ENCODE measurements around the gene LAMA2. TPM values are rescaled to one million over a fixed set of nuclear protein-coding genes. Genes with fewer than 3 reads are reported as not detected.
A peak's percentile ranks its signal among the peaks of the same experiment; 100 is the strongest.
"Not testable (repeated sequence)": the region's sequence is repeated elsewhere in the genome, so short reads cannot be mapped to it uniquely, and the experiment has no call there.

The LAMA2 gene
- total and polyA plus RNA-seq, 3 donors from 2014 or later: 25.9 to 94.8 (median 56.0) TPM

DNA sequence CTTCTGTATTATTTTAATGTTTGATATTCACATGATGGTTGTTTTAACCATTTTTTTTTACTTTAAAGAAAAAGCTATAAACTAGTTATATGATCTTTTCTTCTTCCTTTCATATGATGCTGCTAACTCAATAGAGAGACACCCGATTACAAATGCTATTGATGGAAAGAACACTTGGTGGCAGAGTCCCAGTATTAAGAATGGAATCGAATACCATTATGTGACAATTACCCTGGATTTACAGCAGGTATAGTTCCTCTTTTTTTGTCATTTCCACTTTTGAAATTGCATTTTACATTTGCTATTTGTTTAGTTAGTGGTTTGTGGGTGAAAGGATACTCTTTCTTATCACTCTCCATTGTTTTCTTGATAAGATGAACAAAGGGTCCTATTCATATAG lies 176.7 kb downstream of the LAMA2 start:
- Histone ChIP-seq H3K4me3 (no peak overlapping the region), H3K27me3 (no peaks in the 10 kb centered on the region), H3K36me3 (ENCODE audit: low read depth, missing control alignments) (no peaks in the 10 kb centered on the region), H3K9me3 (no peaks in the 10 kb centered on the region), H3K4me1 (no peaks in the 10 kb centered on the region), H3K27ac (no peak overlapping the region)
- intact Hi-C loops (cut with DNase I; ENCODE audit: low total_unique reads): no loop called here
- TF ChIP-seq, protein P1, sequence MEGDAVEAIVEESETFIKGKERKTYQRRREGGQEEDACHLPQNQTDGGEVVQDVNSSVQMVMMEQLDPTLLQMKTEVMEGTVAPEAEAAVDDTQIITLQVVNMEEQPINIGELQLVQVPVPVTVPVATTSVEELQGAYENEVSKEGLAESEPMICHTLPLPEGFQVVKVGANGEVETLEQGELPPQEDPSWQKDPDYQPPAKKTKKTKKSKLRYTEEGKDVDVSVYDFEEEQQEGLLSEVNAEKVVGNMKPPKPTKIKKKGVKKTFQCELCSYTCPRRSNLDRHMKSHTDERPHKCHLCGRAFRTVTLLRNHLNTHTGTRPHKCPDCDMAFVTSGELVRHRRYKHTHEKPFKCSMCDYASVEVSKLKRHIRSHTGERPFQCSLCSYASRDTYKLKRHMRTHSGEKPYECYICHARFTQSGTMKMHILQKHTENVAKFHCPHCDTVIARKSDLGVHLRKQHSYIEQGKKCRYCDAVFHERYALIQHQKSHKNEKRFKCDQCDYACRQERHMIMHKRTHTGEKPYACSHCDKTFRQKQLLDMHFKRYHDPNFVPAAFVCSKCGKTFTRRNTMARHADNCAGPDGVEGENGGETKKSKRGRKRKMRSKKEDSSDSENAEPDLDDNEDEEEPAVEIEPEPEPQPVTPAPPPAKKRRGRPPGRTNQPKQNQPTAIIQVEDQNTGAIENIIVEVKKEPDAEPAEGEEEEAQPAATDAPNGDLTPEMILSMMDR (IDR thresholded peaks at IDR 0.05): no peak
- TF ChIP-seq POLR2A (IDR thresholded peaks at IDR 0.05): no peak
- DNase-seq: no peak
- whole genome bisulfite sequencing, 2 donors: 89 to 91% methylated on average over 2 of the region's 2 CpGs

DNA sequence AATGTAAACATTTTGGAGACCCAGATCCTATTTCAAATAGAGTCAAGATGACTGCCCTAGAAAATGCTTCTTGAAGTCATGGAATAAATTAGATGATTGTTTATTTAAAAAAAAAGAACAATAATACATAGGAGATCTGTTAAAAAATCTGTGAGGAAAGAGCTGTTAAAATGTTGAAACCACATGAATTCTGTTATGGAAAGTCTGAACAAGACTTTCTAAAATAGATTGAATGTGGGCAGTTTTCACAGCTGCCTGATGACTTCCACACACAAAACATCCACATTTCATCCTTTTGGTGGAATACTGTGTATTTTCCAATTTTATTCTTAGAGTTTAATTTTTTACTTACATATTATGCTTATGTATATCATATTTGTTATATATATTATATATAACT lies 186.1 kb downstream of the LAMA2 start:
- Histone ChIP-seq H3K36me3 (ENCODE audit: low read depth, missing control alignments) (no peaks in the 10 kb centered on the region), H3K4me1 (no peaks in the 10 kb centered on the region), H3K27ac (peak overlapping the region in 1 of 2 donors; percentile 18), H3K4me3 (no peak overlapping the region), H3K27me3 (no peaks in the 10 kb centered on the region), H3K9me3 (no peaks in the 10 kb centered on the region)
- DNase-seq: no peak
- no peak for TF ChIP-seq POLR2A (IDR thresholded peaks at IDR 0.05)
- TF ChIP-seq, protein P1 (IDR thresholded peaks at IDR 0.05): no peak
- intact Hi-C loops (cut with DNase I; ENCODE audit: low total_unique reads): no loop called here

DNA sequence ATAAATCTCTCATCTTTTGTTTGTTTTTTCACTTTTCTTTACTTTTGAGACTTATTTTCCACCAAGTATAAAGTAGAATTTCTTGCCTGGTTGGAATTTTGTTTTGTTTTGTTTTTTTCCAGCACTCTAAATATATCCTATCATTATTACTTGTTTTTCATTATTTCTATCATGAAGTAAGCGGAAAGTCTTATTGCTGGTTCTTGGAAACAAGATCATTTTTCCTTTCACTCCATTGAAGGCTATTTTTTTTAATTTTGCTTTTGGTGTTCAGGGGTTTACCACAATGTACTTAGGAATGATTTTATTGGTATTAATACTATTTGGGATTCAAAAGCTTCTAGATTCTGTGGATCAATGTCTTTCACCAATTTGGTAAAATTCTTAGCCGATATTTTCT lies 190.1 kb downstream of the LAMA2 start:
- Histone ChIP-seq H3K27ac (peak overlapping the region in 1 of 2 donors; percentile 10), H3K9me3 (no peaks in the 10 kb centered on the region), H3K4me1 (no peaks in the 10 kb centered on the region), H3K4me3 (no peak overlapping the region), H3K27me3 (no peaks in the 10 kb centered on the region), H3K36me3 (ENCODE audit: low read depth, missing control alignments) (no peaks in the 10 kb centered on the region)
- 92 to 94% methylated on average over 2 of the region's 2 CpGs for WGBS, 2 donors
- intact Hi-C loops (cut with DNase I; ENCODE audit: low total_unique reads): no loop called here
- TF ChIP-seq, protein P1 (IDR thresholded peaks at IDR 0.05): no peak
- TF ChIP-seq POLR2A (IDR thresholded peaks at IDR 0.05): no peak
- DNase-seq: no peak

DNA sequence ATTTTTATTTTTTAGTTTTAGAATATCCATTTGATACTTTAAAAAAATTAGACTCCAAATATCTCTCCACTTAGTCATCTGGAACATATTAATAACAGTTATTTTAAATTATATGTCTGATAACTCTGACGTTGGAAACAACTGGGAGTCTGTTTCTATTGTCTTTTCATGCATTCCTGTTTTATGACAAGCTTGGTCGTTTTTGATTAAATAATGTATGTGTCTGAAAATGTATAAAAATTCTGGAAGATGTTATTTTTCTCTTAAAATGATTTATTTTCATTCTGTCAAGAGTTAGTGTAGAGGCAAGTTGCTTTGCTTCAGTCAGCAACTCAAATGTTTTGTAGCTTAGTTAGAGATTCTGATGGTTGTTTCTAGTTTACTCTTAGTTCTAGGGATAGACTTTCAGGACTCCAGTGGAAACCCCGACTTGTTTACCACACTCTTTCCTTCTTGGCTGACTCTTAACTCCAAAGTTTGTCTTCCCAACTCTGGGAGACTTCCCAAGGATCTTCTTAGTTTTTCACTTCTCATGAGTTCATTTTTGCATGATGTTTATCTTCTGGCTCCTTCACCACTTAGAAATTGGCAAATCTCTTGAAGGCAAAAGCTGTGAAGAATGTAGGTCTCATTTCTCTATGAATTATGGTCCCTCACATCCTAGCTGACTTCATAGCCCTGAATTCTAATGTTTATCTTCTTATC lies 190.9 kb downstream of the LAMA2 start:
- Histone ChIP-seq H3K9me3 (no peaks in the 10 kb centered on the region), H3K4me3 (no peak overlapping the region), H3K27me3 (no peaks in the 10 kb centered on the region), H3K36me3 (ENCODE audit: low read depth, missing control alignments) (no peaks in the 10 kb centered on the region), H3K27ac (peak overlapping the region in 1 of 2 donors; percentile 10), H3K4me1 (no peaks in the 10 kb centered on the region)
- no peak for DNase-seq
- TF ChIP-seq, protein P1 (IDR thresholded peaks at IDR 0.05): no peak
- TF ChIP-seq POLR2A (IDR thresholded peaks at IDR 0.05): no peak
- WGBS, 2 donors: 58 to 60% methylated on average over 3 of the region's 3 CpGs
- intact Hi-C loops (cut with DNase I; ENCODE audit: low total_unique reads): no loop called here

DNA sequence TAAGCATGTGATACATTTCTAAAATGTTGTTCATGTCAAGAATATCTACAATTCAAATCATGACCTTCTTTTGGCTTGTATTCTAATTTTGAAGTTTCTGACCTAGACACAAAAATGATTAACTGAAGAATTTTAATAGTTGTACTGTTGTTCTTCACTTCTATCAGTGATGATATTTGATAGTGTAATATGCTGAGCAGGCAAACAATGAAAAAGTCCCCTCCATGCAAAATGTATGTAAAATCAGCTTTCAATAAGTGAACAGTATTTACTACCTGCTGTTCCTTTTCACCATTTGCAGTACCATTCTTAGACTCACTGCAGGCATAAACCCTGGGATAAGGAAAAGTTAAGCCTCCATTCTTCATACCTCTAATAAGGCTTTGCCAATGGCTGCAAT lies 201.5 kb downstream of the LAMA2 start:
- no peaks in the 10 kb centered on the region for H3K27me3 ChIP-seq
- DNase-seq: no peak
- intact Hi-C loops (cut with DNase I; ENCODE audit: low total_unique reads): no loop called here
- no peaks in the 10 kb centered on the region for H3K4me1 ChIP-seq
- H3K27ac ChIP-seq: no peak overlapping the region
- no peak overlapping the region for H3K4me3 ChIP-seq
- TF ChIP-seq, protein P1 (IDR thresholded peaks at IDR 0.05): no peak
- H3K36me3 ChIP-seq (ENCODE audit: low read depth, missing control alignments): no peaks in the 10 kb centered on the region
- H3K9me3 ChIP-seq: no peaks in the 10 kb centered on the region

DNA sequence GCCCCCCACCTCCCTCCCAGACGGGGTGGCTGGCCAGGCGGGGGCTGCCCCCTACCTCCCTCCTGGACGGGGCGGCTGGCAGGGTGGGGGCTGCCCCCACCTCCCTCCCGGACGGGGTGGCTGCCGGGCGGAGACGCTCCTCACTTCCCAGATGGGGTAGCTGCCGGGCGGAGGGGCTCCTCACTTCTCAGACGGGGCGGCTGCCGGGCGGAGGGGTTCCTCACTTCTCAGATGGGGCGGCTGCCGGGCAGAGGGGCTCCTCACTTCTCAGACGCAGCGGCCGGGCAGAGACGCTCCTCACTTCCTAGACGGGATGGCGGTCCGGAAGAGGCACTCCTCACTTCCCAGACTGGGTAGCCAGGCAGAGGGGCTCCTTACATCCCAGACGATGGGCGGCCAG lies 205.5 kb downstream of the LAMA2 start:
- H3K4me1 ChIP-seq; intact Hi-C loops (cut with DNase I; ENCODE audit: low total_unique reads); DNase-seq; H3K27ac ChIP-seq; H3K36me3 ChIP-seq (ENCODE audit: low read depth, missing control alignments); H3K9me3 ChIP-seq; H3K27me3 ChIP-seq: not testable (repeated sequence)
- peak overlapping the region in 1 of 2 donors; percentile 10 for H3K4me3 ChIP-seq
- WGBS, 2 donors: 88% methylated on average over 26 of the region's 26 CpGs; no CpG with 5 or more reads in 1 of the 2 donors

Measured in testis (tissue), 3 donors.